SK-N-MC (cell line): ENCODE data around the gene LY6G5C.
"Not testable (repeated sequence)": the region's sequence is repeated elsewhere in the genome, so short reads cannot be mapped to it uniquely, and the experiment has no call there.

Source experiments
- DNase-seq: peaks from one replicate; pipeline ENCODE4 v3.0.0-alpha.2; 2011; ENCODE audit warnings: low read depth, low spot score
- H3K27ac ChIP-seq: fragments of 200-600 bp; sonication (generic); 2 replicates; pipeline ENCODE4 v1.5.1; 2016; ENCODE audit warnings: mixed run types
- H3K36me3 ChIP-seq: fragments of 200-600 bp; sonication (generic); 2 replicates; pipeline ENCODE4 v1.6.1; 2017; ENCODE audit warnings: antibody characterized with exemption, low read length, mixed read lengths; ENCODE audit not compliant: insufficient read depth
- H3K4me3 ChIP-seq: fragments of 200-600 bp; sonication (generic); 2 replicates; pipeline ENCODE4 v1.5.1; 2016
- H3K9ac ChIP-seq: fragments of 200-600 bp; sonication (generic); 2 replicates; pipeline ENCODE4 v1.8.0; 2017; ENCODE audit warnings: mixed run types, mixed read lengths; ENCODE audit not compliant: insufficient read length
- H3K9me3 ChIP-seq: fragments of 200-600 bp; sonication (generic); 2 replicates; pipeline ENCODE4 v1.6.1; 2017; ENCODE audit warnings: low read depth, mild to moderate bottlenecking, antibody characterized with exemption, low read length, moderate library complexity, mixed read lengths
- EZH2 ChIP-seq: fragments of 200-600 bp; sonication (generic); IDR thresholded peaks from one replicate; pipeline ENCODE4 v1.6.1; 2017; ENCODE audit warnings: antibody characterized with exemption
- FOXP2 ChIP-seq: optimal IDR thresholded peaks from 2 replicates; pipeline ENCODE3; 2011; ENCODE audit warnings: mild to moderate bottlenecking, moderate library complexity; ENCODE audit not compliant: insufficient read depth; ENCODE audit errors: extremely low read length, control extremely low read depth
- POLR2AphosphoS5 ChIP-seq: IDR thresholded peaks from 2 replicates; pipeline ENCODE4 v1.6.1; 2012; ENCODE audit warnings: mild to moderate bottlenecking, low read depth, low read length, borderline replicate concordance

The LY6G5C gene

GRCh38 chr6:31717499-31718222, 36.8 kb upstream of the LY6G5C start:
- Histone ChIP-seq H3K9me3 (no peaks in the 10 kb centered on the region), H3K9ac (no peak overlapping the region), H3K27ac (no peak overlapping the region), H3K4me3 (no peak overlapping the region), H3K36me3 (no peaks in the 10 kb centered on the region)
- TF ChIP-seq POLR2AphosphoS5 (no peak), FOXP2 (no peak), EZH2 (no peak)
- DNase-seq = no peak

GRCh38 chr6:31715022-31715958, 34.4 kb upstream of the LY6G5C start, which contains the start of gene LY6G6D:
LY6G6D (plus strand) TSS chr6:31715348; CDS start chr6:31715356, 8 bp downstream.
- peak within 1 kb of the TSS; percentile 86 for H3K27ac ChIP-seq
- TF ChIP-seq FOXP2 (no peak), POLR2AphosphoS5 (no peak), EZH2 (no peak)
- H3K36me3 ChIP-seq = no peaks in the 10 kb centered on the region
- DNase-seq = no peak
- peak within 1 kb of the TSS; percentile 71 for H3K9ac ChIP-seq
- no peaks in the 10 kb centered on the region for H3K9me3 ChIP-seq
- H3K4me3 ChIP-seq = peak within 1 kb of the TSS; percentile 37

- peak overlapping the region; percentile 37 for H3K4me3 ChIP-seq
- H3K9me3 ChIP-seq = no peaks in the 10 kb centered on the region
- peak overlapping the region; percentile 71 for H3K9ac ChIP-seq
- TF ChIP-seq EZH2 (no peak), FOXP2 (no peak), POLR2AphosphoS5 (no peak)
- DNase-seq = no peak
- peak overlapping the region; percentile 86 for H3K27ac ChIP-seq
- no peaks in the 10 kb centered on the region for H3K36me3 ChIP-seq
These were observed 33.3 kb upstream of the LY6G5C start for GRCh38 chr6:31713991-31714684.

GRCh38 chr6:31713465-31713864, 32.6 kb upstream of the LY6G5C start:
- peak overlapping the region; percentile 37 for H3K4me3 ChIP-seq
- H3K9me3 ChIP-seq = no peaks in the 10 kb centered on the region
- H3K27ac ChIP-seq = peak overlapping the region; percentile 86
- H3K9ac ChIP-seq = peak overlapping the region; percentile 71
- no peaks in the 10 kb centered on the region for H3K36me3 ChIP-seq
- no peak for TF ChIP-seq EZH2
- no peak for TF ChIP-seq FOXP2
- TF ChIP-seq POLR2AphosphoS5 = no peak
- DNase-seq = no peak

DNA sequence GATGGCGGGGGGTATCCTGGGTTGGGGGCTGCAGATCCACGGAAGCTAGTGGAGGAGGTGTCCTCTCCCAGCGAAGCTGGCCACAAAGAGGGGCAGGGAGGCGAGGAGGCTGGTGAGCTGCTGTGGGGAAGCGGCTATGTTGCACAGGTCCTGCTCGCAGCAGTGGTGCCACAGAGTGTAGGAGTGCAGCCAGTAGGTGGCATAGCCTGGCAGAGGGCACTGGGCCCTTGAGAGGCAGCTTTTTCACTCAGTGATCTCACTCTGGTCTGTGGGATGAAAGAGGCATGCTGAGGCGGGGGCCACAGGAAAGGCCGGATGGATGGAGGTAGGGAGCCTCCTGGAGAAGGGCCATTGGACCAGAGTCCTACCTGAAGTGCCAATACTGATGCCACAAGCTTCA, 31.4 kb upstream of the LY6G5C start:
- no peaks in the 10 kb centered on the region for H3K9me3 ChIP-seq
- H3K27ac ChIP-seq = no peak overlapping the region
- TF ChIP-seq EZH2 (no peak), POLR2AphosphoS5 (no peak), FOXP2 (no peak)
- H3K4me3 ChIP-seq = no peak overlapping the region
- DNase-seq = no peak
- H3K36me3 ChIP-seq = no peaks in the 10 kb centered on the region
- no peak overlapping the region for H3K9ac ChIP-seq

- H3K4me3 ChIP-seq = no peak overlapping the region
- no peak for DNase-seq
- H3K27ac ChIP-seq = no peak overlapping the region
- no peaks in the 10 kb centered on the region for H3K9me3 ChIP-seq
- no peak overlapping the region for H3K9ac ChIP-seq
- no peaks in the 10 kb centered on the region for H3K36me3 ChIP-seq
- TF ChIP-seq FOXP2 = no peak
- TF ChIP-seq EZH2 = no peak
- TF ChIP-seq POLR2AphosphoS5 = no peak
These were observed 30.4 kb upstream of the LY6G5C start for GRCh38 chr6:31711233-31711632.

- H3K36me3 ChIP-seq = no peaks in the 10 kb centered on the region
- H3K9ac ChIP-seq = no peak overlapping the region
- TF ChIP-seq POLR2AphosphoS5 (no peak), FOXP2 (no peak), EZH2 (no peak)
- no peaks in the 10 kb centered on the region for H3K9me3 ChIP-seq
- H3K4me3 ChIP-seq = no peak overlapping the region
- no peak overlapping the region for H3K27ac ChIP-seq
- DNase-seq = no peak
These were observed 29.8 kb upstream of the LY6G5C start for GRCh38 chr6:31710523-31711219.

GRCh38 chr6:31709157-31709556, 28.3 kb upstream of the LY6G5C start:
- not testable (repeated sequence) for H3K4me3 ChIP-seq, H3K36me3 ChIP-seq, H3K9ac ChIP-seq, DNase-seq, H3K27ac ChIP-seq, H3K9me3 ChIP-seq
